GM10266 (cell line): ENCODE data around the gene MRLN.
"Not testable (repeated sequence)": the region's sequence is repeated elsewhere in the genome, so short reads cannot be mapped to it uniquely, and the experiment has no call there.

Experiments
- DNase-seq: peaks from one replicate; pipeline ENCODE4 v3.0.0; 2012; ENCODE audit errors: extremely low spot score
- CTCF ChIP-seq: IDR thresholded peaks from 2 replicates; pipeline ENCODE4 v1.5.1; 2012; ENCODE audit warnings: mild to moderate bottlenecking, low read depth; ENCODE audit not compliant: control insufficient read depth, insufficient read depth; ENCODE audit errors: missing control alignments

Gene MRLN

GRCh38 chr10:59753267-59753666, at the start of gene MRLN:
Gene MRLN, minus strand, starts transcription at chr10:59753455.
- DNase-seq, result no peak
- TF ChIP-seq CTCF, result no peak

- no peak for DNase-seq
- no peak for TF ChIP-seq CTCF
These were observed 47.9 kb upstream of the MRLN start for GRCh38 chr10:59801171-59801570.

GRCh38 chr10:59799421-59799820, 46.2 kb upstream of the MRLN start:
- no peak for TF ChIP-seq CTCF
- no peak for DNase-seq

GRCh38 chr10:59793919-59794318, 40.7 kb upstream of the MRLN start:
- DNase-seq, result no peak
- TF ChIP-seq CTCF, result no peak

- TF ChIP-seq CTCF, result no peak
These were observed 39.6 kb upstream of the MRLN start for GRCh38 chr10:59792812-59793211.

GRCh38 chr10:59791601-59792000, 38.3 kb upstream of the MRLN start:
- TF ChIP-seq CTCF, result no peak
- no peak for DNase-seq

More at GRCh38 chr10:59792812-59793211, 39.6 kb upstream of the MRLN start:
- DNase-seq, result no peak

- DNase-seq, result not testable (repeated sequence)
These were observed 36.8 kb upstream of the MRLN start for GRCh38 chr10:59790080-59790479.

- DNase-seq, result not testable (repeated sequence)
These were observed 35.7 kb upstream of the MRLN start for GRCh38 chr10:59788914-59789313.

GRCh38 chr10:59787032-59787431, 33.8 kb upstream of the MRLN start:
- not testable (repeated sequence) for DNase-seq

- not testable (repeated sequence) for DNase-seq
These were observed 32.2 kb upstream of the MRLN start for GRCh38 chr10:59785476-59785875.
